Mesothelial cell of epicardium (in vitro differentiated cells): ENCODE data around the gene NPC1. TPM values are rescaled to one million over a fixed set of nuclear protein-coding genes. Genes with fewer than 3 reads are reported as not detected.

Experiments
- DNase-seq, 2 experiments: peaks; one replicate each; pipeline ENCODE4 v3.0.0; 2021; ENCODE audit warnings: low spot score in 2 of 2; ENCODE audit not compliant: unreplicated experiment in 2 of 2
- H3K27ac Mint-ChIP-seq: 2 replicates; pipeline ENCODE4 v1.8.0; 2021; ENCODE audit warnings: mixed read lengths
- H3K27me3 Mint-ChIP-seq: 2 replicates; pipeline ENCODE4 v1.8.0; 2021; ENCODE audit warnings: low read depth, mixed read lengths
- H3K36me3 Mint-ChIP-seq: 2 replicates; pipeline ENCODE4 v1.8.0; 2021; ENCODE audit warnings: mixed read lengths
- H3K4me1 Mint-ChIP-seq: 2 replicates; pipeline ENCODE4 v1.8.0; 2021; ENCODE audit warnings: mixed read lengths
- H3K4me3 Mint-ChIP-seq: 2 replicates; pipeline ENCODE4 v1.8.0; 2021; ENCODE audit warnings: mild to moderate bottlenecking, moderate library complexity, mixed read lengths
- H3K9me3 Mint-ChIP-seq: 2 replicates; pipeline ENCODE4 v1.8.0; 2021; ENCODE audit warnings: mixed read lengths
- total RNA-seq: library from RNA; stranded (reverse); gene quantifications from 3 replicates; pipeline ENCODE4 v1.2.1, GENCODE V29; 2021
- TF ChIP-seq, protein P1 (sequence below): fragments of 200-600 bp; sonication (generic); IDR thresholded peaks from one replicate; pipeline ENCODE4 v1.5.0; 2021; ENCODE audit warnings: antibody characterized with exemption; ENCODE audit not compliant: unreplicated experiment

NPC1 gene
- total RNA-seq, 1 donor from 2014 or later = 39.9 TPM

- H3K27me3 Mint-ChIP-seq = no peaks in the 10 kb centered on the region
- TF ChIP-seq, protein P1, sequence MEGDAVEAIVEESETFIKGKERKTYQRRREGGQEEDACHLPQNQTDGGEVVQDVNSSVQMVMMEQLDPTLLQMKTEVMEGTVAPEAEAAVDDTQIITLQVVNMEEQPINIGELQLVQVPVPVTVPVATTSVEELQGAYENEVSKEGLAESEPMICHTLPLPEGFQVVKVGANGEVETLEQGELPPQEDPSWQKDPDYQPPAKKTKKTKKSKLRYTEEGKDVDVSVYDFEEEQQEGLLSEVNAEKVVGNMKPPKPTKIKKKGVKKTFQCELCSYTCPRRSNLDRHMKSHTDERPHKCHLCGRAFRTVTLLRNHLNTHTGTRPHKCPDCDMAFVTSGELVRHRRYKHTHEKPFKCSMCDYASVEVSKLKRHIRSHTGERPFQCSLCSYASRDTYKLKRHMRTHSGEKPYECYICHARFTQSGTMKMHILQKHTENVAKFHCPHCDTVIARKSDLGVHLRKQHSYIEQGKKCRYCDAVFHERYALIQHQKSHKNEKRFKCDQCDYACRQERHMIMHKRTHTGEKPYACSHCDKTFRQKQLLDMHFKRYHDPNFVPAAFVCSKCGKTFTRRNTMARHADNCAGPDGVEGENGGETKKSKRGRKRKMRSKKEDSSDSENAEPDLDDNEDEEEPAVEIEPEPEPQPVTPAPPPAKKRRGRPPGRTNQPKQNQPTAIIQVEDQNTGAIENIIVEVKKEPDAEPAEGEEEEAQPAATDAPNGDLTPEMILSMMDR = no peak
- no peak for DNase-seq
- H3K27ac Mint-ChIP-seq = peak overlapping the region; percentile 62
- peaks cover 7% of the 10 kb centered on the region for H3K4me1 Mint-ChIP-seq
- H3K9me3 Mint-ChIP-seq = peaks cover 12% of the 10 kb centered on the region
- H3K4me3 Mint-ChIP-seq = no peak overlapping the region
- peaks cover 6% of the 10 kb centered on the region for H3K36me3 Mint-ChIP-seq
Observed at GRCh38 chr18:23487738-23488570, 98.4 kb downstream of the NPC1 start.

GRCh38 chr18:23485386-23485785, 100.9 kb downstream of the NPC1 start:
- Mint-ChIP-seq H3K36me3 (peaks cover 10% of the 10 kb centered on the region), H3K4me3 (no peak overlapping the region), H3K9me3 (peaks cover 4% of the 10 kb centered on the region), H3K27me3 (no peaks in the 10 kb centered on the region), H3K4me1 (peaks cover 7% of the 10 kb centered on the region), H3K27ac (no peak overlapping the region)
- no peak for DNase-seq
- TF ChIP-seq, protein P1 = no peak

DNA sequence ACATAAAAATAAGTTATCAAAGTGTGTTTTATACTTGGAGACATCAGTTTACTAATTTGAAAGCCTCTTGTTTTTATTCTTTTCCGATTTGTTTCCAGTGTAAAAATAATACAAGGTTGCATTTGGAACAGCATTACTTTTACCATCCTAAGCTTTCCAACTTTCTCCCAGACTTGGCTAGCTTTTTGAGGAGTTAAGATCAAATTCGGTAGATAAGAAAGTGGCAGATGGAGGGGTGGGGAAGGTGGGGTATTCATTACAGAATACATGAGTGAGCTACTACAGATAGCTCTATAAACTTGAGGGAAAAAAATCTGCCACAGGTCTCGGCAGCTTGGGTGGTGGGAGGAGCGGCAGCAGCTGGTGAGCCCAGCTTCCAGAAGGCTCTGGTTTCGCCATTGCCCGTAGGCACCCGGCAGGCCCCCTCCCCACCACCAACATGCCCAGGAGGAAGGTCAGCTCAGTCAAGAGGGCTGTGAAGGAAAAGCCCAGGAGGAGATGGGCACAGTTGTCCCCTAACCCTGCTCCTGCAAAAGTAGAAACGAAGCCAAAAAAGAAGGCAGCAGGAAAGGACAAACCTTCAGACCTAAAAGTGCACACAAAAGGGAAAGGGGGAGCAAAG, 101.6 kb downstream of the NPC1 start:
- no peaks in the 10 kb centered on the region for H3K9me3 Mint-ChIP-seq
- peaks cover 7% of the 10 kb centered on the region for H3K4me1 Mint-ChIP-seq
- H3K36me3 Mint-ChIP-seq = peaks cover 14% of the 10 kb centered on the region
- no peaks in the 10 kb centered on the region for H3K27me3 Mint-ChIP-seq
- no peak overlapping the region for H3K27ac Mint-ChIP-seq
- no peak overlapping the region for H3K4me3 Mint-ChIP-seq
- TF ChIP-seq, protein P1 = no peak
- no peak for DNase-seq

Other genes with a start within 250 kb of the NPC1 start
- 41.7 to 44.2 TPM (median 42.0 TPM) in 3 replicates for gene RIOK3, start 133.2 kb downstream of the NPC1 start, total RNA-seq
- 18.8 to 20.0 TPM (median 19.4 TPM) in 3 replicates for gene RMC1, start 83.0 kb downstream of the NPC1 start, total RNA-seq
- gene ANKRD29, start 76.4 kb upstream of the NPC1 start, total RNA-seq = 2.3 to 2.9 TPM (median 2.4 TPM) in 3 replicates
- 6.1 to 7.4 TPM (median 6.7 TPM) in 3 replicates for gene LAMA3, start 102.9 kb upstream of the NPC1 start, total RNA-seq